Hematopoietic multipotent progenitor cell treated with erythropoietin and hydrocortisone succinate and interleukin-3 and kit ligand, for 15 days (in vitro differentiated cells): ENCODE data around the gene KCNQ2.

Experiments used
- DNase-seq: peaks from one replicate; pipeline ENCODE4 v3.0.0-alpha.2; 2015; ENCODE audit warnings: low spot score

Gene KCNQ2

GRCh38 chr20:63403403-63404105, 68.9 kb downstream of the KCNQ2 start:
- DNase-seq: no peak

- DNase-seq: no peak
These were observed 69.6 kb downstream of the KCNQ2 start for GRCh38 chr20:63402860-63403220.

- DNase-seq: no peak
These were observed 70.1 kb downstream of the KCNQ2 start for GRCh38 chr20:63402181-63402859.

- no peak for DNase-seq
These were observed 70.9 kb downstream of the KCNQ2 start for GRCh38 chr20:63401384-63402110.

GRCh38 chr20:63400486-63401210, 71.8 kb downstream of the KCNQ2 start:
- no peak for DNase-seq

GRCh38 chr20:63399596-63400375, 72.7 kb downstream of the KCNQ2 start:
- no peak for DNase-seq

GRCh38 chr20:63398744-63399514, 73.5 kb downstream of the KCNQ2 start:
- DNase-seq: no peak

- DNase-seq: no peak
These were observed 74.5 kb downstream of the KCNQ2 start for GRCh38 chr20:63397946-63398450.

GRCh38 chr20:63397155-63397843, 75.2 kb downstream of the KCNQ2 start:
- DNase-seq: no peak

- DNase-seq: no peak
These were observed 76.2 kb downstream of the KCNQ2 start for GRCh38 chr20:63396300-63396699.

GRCh38 chr20:63395723-63396122, 76.7 kb downstream of the KCNQ2 start:
- no peak for DNase-seq

GRCh38 chr20:63394920-63395455, 77.5 kb downstream of the KCNQ2 start:
- no peak for DNase-seq

- DNase-seq: no peak
These were observed 78.2 kb downstream of the KCNQ2 start for GRCh38 chr20:63394069-63394919.

GRCh38 chr20:63393566-63393965, 78.9 kb downstream of the KCNQ2 start:
- DNase-seq: no peak

GRCh38 chr20:63392465-63393365, 79.7 kb downstream of the KCNQ2 start:
- DNase-seq: no peak

- no peak for DNase-seq
These were observed 84.5 kb downstream of the KCNQ2 start for GRCh38 chr20:63387917-63388316.

- no peak for DNase-seq
These were observed 85.1 kb downstream of the KCNQ2 start for GRCh38 chr20:63387393-63387792.

- DNase-seq: no peak
These were observed 86.0 kb downstream of the KCNQ2 start for GRCh38 chr20:63386491-63386890.
